Neural cell (in vitro differentiated cells): Measurements from ENCODE around the gene ETF1.

Source experiments
- EP300 ChIP-seq: fragments of 450-650 bp; conservative IDR thresholded peaks from 2 replicates; pipeline ENCODE4 v1.6.1; 2014; ENCODE audit warnings: antibody characterized with exemption, mild to moderate bottlenecking, moderate library complexity; ENCODE audit not compliant: poor library complexity, severe bottlenecking
- EZH2 ChIP-seq: fragments of 200-600, 300-800 bp; shearing (Covaris generic), sonication (generic); IDR thresholded peaks from 2 replicates; pipeline ENCODE4 v1.6.1; 2014; ENCODE audit warnings: antibody characterized with exemption, low read length, borderline replicate concordance, mild to moderate bottlenecking; ENCODE audit not compliant: insufficient read depth, poor library complexity, severe bottlenecking
- MXI1 ChIP-seq: fragments of 450-650 bp; conservative IDR thresholded peaks from 2 replicates; pipeline ENCODE4 v1.6.1; 2014; ENCODE audit warnings: antibody characterized with exemption, mild to moderate bottlenecking; ENCODE audit not compliant: poor library complexity, severe bottlenecking
- POLR2AphosphoS5 ChIP-seq: IDR thresholded peaks from 2 replicates; pipeline ENCODE4 v1.6.1; 2012
- RAD21 ChIP-seq: fragments of 450-650 bp; conservative IDR thresholded peaks from 2 replicates; pipeline ENCODE4 v1.6.1; 2014; ENCODE audit warnings: antibody characterized with exemption, mild to moderate bottlenecking, moderate library complexity
- SMC3 ChIP-seq: fragments of 450-650 bp; conservative IDR thresholded peaks from 2 replicates; pipeline ENCODE4 v1.6.1; 2014; ENCODE audit warnings: antibody characterized with exemption, mild to moderate bottlenecking, moderate library complexity; ENCODE audit not compliant: poor library complexity
- TAF1 ChIP-seq: IDR thresholded peaks from 2 replicates; pipeline ENCODE4 v1.6.1; 2012; ENCODE audit warnings: low read depth
- TF ChIP-seq, protein P1 (sequence below): fragments of 450-650 bp; IDR thresholded peaks from 2 replicates; pipeline ENCODE4 v1.5.1; 2014; ENCODE audit warnings: antibody characterized with exemption, mild to moderate bottlenecking, moderate library complexity; ENCODE audit not compliant: poor library complexity, severe bottlenecking
- TF ChIP-seq, protein P2 (sequence below): IDR thresholded peaks from 2 replicates; pipeline ENCODE4 v1.6.1; 2012; ENCODE audit warnings: borderline replicate concordance

DNA sequence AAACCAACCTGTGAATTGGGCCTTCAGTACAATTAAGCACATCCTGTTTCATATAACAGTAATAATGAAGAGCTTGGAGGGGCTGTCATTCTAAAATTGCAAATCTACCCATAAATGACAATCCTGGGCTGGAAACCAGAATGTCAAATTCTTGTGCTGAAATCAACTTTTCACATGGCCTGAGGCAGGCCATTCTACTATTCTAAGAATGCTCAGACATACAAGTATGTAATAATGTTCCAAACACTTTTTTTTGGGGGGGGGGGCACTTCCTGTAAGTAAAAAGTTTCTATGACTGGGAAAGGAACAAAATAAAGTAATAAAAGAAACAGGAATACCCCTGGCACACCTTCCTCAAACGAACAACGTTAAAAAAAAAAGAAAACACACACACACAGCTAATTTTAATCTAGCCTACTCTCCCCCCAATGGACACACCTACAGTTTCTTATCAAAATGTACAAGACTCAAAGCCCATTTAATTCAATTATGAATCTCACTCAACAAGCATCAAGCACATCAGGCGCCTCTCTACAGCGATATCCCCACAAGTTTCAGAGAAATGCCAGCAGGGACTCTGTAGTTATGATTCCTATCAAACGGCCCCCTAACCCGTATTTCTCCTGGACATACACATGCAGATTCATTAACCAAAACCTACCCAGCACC, 1.4 kb downstream of the ETF1 start:
- TF ChIP-seq, protein P1, sequence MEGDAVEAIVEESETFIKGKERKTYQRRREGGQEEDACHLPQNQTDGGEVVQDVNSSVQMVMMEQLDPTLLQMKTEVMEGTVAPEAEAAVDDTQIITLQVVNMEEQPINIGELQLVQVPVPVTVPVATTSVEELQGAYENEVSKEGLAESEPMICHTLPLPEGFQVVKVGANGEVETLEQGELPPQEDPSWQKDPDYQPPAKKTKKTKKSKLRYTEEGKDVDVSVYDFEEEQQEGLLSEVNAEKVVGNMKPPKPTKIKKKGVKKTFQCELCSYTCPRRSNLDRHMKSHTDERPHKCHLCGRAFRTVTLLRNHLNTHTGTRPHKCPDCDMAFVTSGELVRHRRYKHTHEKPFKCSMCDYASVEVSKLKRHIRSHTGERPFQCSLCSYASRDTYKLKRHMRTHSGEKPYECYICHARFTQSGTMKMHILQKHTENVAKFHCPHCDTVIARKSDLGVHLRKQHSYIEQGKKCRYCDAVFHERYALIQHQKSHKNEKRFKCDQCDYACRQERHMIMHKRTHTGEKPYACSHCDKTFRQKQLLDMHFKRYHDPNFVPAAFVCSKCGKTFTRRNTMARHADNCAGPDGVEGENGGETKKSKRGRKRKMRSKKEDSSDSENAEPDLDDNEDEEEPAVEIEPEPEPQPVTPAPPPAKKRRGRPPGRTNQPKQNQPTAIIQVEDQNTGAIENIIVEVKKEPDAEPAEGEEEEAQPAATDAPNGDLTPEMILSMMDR, result no peak
- no peak for TF ChIP-seq TAF1
- TF ChIP-seq, protein P2, sequence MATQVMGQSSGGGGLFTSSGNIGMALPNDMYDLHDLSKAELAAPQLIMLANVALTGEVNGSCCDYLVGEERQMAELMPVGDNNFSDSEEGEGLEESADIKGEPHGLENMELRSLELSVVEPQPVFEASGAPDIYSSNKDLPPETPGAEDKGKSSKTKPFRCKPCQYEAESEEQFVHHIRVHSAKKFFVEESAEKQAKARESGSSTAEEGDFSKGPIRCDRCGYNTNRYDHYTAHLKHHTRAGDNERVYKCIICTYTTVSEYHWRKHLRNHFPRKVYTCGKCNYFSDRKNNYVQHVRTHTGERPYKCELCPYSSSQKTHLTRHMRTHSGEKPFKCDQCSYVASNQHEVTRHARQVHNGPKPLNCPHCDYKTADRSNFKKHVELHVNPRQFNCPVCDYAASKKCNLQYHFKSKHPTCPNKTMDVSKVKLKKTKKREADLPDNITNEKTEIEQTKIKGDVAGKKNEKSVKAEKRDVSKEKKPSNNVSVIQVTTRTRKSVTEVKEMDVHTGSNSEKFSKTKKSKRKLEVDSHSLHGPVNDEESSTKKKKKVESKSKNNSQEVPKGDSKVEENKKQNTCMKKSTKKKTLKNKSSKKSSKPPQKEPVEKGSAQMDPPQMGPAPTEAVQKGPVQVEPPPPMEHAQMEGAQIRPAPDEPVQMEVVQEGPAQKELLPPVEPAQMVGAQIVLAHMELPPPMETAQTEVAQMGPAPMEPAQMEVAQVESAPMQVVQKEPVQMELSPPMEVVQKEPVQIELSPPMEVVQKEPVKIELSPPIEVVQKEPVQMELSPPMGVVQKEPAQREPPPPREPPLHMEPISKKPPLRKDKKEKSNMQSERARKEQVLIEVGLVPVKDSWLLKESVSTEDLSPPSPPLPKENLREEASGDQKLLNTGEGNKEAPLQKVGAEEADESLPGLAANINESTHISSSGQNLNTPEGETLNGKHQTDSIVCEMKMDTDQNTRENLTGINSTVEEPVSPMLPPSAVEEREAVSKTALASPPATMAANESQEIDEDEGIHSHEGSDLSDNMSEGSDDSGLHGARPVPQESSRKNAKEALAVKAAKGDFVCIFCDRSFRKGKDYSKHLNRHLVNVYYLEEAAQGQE, result no peak
- TF ChIP-seq EZH2, result no peak
- no peak for TF ChIP-seq RAD21
- TF ChIP-seq POLR2AphosphoS5, result no peak
- TF ChIP-seq EP300, result no peak
- no peak for TF ChIP-seq SMC3
- TF ChIP-seq MXI1, result no peak
